ENCODE results near the gene SUCO.

SUCO gene

DNA sequence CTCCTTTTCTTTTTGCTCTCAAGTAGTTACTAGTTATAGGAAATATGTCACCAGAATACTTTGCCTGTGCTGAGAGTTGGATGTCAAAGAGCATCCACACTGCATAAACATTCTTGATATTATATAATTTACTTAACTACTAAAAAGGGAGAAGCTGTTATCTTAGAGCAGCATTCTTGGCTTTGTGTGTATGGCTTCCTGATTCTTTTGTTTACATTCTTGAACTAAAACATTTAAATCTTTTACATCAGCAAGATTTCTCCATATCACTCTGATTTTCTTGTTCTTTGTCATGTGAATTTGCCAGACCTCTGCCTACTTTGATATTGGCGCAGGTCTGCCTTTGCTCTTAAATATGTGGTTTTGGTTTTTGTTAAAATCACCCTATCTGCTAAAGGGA is 48.8 kb downstream of the SUCO start:
- Histone ChIP-seq H3K27ac (no peak overlapping the region), H3K4me3 (ENCODE audit: low read depth, low read length) (no peak overlapping the region), H3K36me3 (peaks cover 8% of the 10 kb centered on the region), H3K27me3 (ENCODE audit: insufficient read depth, low read depth, severe bottlenecking) (no peaks in the 10 kb centered on the region), H3K9me3 (ENCODE audit: severe bottlenecking) (no peaks in the 10 kb centered on the region)
- TF ChIP-seq, protein P1, sequence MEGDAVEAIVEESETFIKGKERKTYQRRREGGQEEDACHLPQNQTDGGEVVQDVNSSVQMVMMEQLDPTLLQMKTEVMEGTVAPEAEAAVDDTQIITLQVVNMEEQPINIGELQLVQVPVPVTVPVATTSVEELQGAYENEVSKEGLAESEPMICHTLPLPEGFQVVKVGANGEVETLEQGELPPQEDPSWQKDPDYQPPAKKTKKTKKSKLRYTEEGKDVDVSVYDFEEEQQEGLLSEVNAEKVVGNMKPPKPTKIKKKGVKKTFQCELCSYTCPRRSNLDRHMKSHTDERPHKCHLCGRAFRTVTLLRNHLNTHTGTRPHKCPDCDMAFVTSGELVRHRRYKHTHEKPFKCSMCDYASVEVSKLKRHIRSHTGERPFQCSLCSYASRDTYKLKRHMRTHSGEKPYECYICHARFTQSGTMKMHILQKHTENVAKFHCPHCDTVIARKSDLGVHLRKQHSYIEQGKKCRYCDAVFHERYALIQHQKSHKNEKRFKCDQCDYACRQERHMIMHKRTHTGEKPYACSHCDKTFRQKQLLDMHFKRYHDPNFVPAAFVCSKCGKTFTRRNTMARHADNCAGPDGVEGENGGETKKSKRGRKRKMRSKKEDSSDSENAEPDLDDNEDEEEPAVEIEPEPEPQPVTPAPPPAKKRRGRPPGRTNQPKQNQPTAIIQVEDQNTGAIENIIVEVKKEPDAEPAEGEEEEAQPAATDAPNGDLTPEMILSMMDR (IDR thresholded peaks at IDR 0.05; ENCODE audit: low read depth, low read length), result no peak
- DNase-seq, result no peak

DNA sequence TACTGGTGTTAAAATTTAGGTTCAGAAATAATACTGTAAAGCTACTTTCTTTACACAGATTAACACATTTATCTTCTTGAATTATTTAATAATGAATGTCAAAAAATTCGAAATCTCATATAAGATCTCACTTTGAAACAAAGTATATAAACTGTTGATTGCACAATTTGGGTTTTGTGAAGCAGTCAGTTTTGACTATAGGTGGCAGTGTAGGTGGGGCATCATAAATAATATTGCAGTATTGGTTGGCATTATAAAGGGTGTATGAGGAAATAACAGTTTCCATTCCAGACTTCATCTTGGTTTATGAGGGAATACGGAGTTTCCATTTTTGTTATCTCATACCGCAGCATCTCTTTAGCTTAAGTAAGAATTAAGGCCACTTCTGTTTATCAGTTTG is 49.9 kb downstream of the SUCO start:
- no peak overlapping the region for H3K4me3 ChIP-seq (ENCODE audit: low read depth, low read length)
- no peak overlapping the region for H3K27ac ChIP-seq
- TF ChIP-seq, protein P1 (IDR thresholded peaks at IDR 0.05; ENCODE audit: low read depth, low read length), result no peak
- H3K9me3 ChIP-seq (ENCODE audit: severe bottlenecking), result no peaks in the 10 kb centered on the region
- H3K36me3 ChIP-seq, result peaks cover 4% of the 10 kb centered on the region
- DNase-seq, result no peak
- no peaks in the 10 kb centered on the region for H3K27me3 ChIP-seq (ENCODE audit: insufficient read depth, low read depth, severe bottlenecking)

DNA sequence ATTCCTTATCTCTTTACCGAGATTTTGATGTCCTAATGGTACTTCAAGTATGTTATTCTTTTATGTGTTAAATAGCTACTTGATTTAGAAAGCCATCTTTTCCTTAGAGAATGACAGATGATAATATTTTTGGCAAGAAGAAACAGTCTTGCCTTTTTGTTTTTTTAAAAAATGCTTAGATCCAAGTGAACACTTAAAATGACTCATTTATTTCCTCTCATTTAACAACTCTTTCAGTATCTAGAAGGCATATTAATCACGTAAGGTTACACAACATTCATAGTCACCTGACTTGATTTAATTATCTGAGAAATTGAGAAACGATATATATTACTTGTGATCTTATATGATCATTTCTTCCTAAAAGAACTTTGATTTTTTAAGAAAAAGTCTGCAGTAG is 52.4 kb downstream of the SUCO start:
- Histone ChIP-seq H3K9me3 (ENCODE audit: severe bottlenecking) (no peaks in the 10 kb centered on the region), H3K27me3 (ENCODE audit: insufficient read depth, low read depth, severe bottlenecking) (no peaks in the 10 kb centered on the region), H3K4me3 (ENCODE audit: low read depth, low read length) (no peak overlapping the region), H3K27ac (no peak overlapping the region), H3K36me3 (peaks cover 18% of the 10 kb centered on the region)
- no peak for DNase-seq
- TF ChIP-seq, protein P1 (IDR thresholded peaks at IDR 0.05; ENCODE audit: low read depth, low read length), result no peak

DNA sequence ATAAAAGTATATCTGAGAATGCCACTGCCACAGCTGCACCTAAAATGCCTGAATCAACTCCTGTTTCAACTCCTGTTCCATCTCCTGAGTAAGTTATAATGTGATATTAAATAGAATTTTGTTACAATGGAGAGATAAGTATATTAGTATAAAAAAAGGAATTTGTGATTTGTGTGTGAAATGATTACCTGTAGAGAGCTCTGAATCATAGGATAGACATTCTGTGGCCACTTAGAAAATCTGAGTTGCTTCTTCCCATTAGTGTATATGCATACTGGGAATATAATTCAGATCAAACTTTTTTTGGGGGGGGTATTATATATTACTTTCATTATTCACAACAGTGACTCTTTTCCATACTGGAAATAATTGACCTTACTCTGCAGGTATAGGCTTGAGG is 52.9 kb downstream of the SUCO start:
- H3K27me3 ChIP-seq (ENCODE audit: insufficient read depth, low read depth, severe bottlenecking), result no peaks in the 10 kb centered on the region
- DNase-seq, result no peak
- TF ChIP-seq, protein P1 (IDR thresholded peaks at IDR 0.05; ENCODE audit: low read depth, low read length), result no peak
- H3K36me3 ChIP-seq, result peaks cover 23% of the 10 kb centered on the region
- no peak overlapping the region for H3K27ac ChIP-seq
- H3K4me3 ChIP-seq (ENCODE audit: low read depth, low read length), result no peak overlapping the region
- no peaks in the 10 kb centered on the region for H3K9me3 ChIP-seq (ENCODE audit: severe bottlenecking)

DNA sequence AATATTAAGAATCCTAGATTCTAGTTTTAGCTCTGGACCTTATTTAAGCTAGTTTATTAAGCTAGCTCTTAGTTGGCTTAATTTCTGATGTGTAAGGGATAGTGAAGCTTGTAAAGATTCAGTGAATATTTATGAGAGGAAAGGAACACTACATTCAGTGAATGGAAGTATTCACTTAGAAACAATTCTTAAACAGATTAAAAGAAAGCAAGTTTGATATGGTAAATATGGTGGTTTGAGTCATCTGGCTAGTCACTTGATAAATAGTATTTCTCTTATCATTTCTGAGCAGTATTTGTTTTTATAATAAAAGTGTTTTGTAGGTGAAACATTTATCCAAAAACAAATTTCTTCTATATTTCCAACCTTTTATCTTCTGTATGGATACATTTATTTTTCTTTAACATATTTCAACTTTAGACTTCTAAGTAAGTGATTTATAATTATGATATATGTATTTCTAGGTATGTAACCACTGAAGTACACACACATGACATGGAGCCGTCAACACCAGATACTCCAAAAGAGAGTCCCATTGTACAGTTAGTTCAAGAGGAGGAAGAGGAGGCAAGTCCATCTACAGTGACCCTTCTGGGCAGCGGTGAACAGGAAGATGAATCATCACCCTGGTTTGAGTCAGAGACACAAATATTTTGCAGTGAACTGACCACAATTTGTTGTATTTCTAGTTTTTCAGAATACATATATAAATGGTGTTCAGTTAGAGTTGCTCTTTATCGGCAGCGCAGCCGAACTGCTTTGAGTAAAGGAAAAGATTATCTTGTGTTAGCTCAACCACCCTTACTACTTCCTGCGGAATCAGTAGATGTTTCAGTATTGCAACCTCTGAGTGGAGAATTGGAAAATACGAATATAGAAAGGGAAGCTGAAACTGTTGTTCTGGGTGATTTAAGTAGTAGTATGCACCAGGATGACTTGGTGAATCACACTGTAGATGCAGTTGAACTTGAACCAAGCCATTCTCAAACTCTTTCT is 55.6 kb downstream of the SUCO start:
- H3K36me3 ChIP-seq, result peaks cover 24% of the 10 kb centered on the region
- no peak overlapping the region for H3K4me3 ChIP-seq (ENCODE audit: low read depth, low read length)

More for the DNA sequence above, 55.6 kb downstream of the SUCO start:
- no peaks in the 10 kb centered on the region for H3K27me3 ChIP-seq (ENCODE audit: insufficient read depth, low read depth, severe bottlenecking)
- no peak overlapping the region for H3K27ac ChIP-seq
- no peaks in the 10 kb centered on the region for H3K9me3 ChIP-seq (ENCODE audit: severe bottlenecking)
- DNase-seq, result no peak
- TF ChIP-seq, protein P1 (IDR thresholded peaks at IDR 0.05; ENCODE audit: low read depth, low read length), result no peak

Data from WERI-Rb-1 (cell line).